ENCODE results near the gene RXRA.

DNA sequence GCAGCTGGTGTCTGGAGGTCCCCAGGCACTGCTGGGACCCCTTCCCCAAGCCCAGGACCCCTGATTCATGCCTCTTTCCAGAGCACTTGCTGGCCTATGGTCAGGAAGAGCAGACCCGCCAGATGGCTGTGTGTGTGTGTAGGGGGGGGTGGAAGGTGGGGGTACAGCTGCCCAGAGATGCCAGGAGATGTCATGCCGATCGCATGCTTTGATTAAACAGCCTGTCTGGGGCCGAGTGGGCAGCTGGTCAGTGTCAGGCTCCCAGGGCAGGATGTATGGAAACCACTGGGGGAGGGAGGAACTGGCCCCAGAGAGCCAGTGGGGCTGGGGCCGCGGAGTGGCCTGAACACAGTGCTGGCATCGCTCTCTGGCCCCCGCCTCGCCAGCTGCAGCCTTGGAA, 23.7 kb downstream of the RXRA start:
- TF ChIP-seq, protein P1, sequence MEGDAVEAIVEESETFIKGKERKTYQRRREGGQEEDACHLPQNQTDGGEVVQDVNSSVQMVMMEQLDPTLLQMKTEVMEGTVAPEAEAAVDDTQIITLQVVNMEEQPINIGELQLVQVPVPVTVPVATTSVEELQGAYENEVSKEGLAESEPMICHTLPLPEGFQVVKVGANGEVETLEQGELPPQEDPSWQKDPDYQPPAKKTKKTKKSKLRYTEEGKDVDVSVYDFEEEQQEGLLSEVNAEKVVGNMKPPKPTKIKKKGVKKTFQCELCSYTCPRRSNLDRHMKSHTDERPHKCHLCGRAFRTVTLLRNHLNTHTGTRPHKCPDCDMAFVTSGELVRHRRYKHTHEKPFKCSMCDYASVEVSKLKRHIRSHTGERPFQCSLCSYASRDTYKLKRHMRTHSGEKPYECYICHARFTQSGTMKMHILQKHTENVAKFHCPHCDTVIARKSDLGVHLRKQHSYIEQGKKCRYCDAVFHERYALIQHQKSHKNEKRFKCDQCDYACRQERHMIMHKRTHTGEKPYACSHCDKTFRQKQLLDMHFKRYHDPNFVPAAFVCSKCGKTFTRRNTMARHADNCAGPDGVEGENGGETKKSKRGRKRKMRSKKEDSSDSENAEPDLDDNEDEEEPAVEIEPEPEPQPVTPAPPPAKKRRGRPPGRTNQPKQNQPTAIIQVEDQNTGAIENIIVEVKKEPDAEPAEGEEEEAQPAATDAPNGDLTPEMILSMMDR (IDR thresholded peaks at IDR 0.05): no peak
- TF ChIP-seq EP300 (IDR thresholded peaks at IDR 0.05) (no peak), POLR2A (IDR thresholded peaks at IDR 0.05) (no peak)

Measured in upper lobe of left lung (tissue), 4 donors.